Measurements from ENCODE around the gene GIMAP6.
"Not testable (repeated sequence)": the region's sequence is repeated elsewhere in the genome, so short reads cannot be mapped to it uniquely, and the experiment has no call there.

The GIMAP6 gene

GRCh38 chr7:150645259-150646020, 13.3 kb upstream of the GIMAP6 start:
- DNase-seq, result no peak

GRCh38 chr7:150642926-150643325, 10.7 kb upstream of the GIMAP6 start:
- no peak for DNase-seq

GRCh38 chr7:150641854-150642253, 9.7 kb upstream of the GIMAP6 start:
- no peak for DNase-seq

- no peak for DNase-seq
These were observed 1.7 kb upstream of the GIMAP6 start for GRCh38 chr7:150633926-150634325.

GRCh38 chr7:150631084-150631826, 930 bp downstream of the GIMAP6 start:
- DNase-seq, result no peak

GRCh38 chr7:150629347-150629746, 2.8 kb downstream of the GIMAP6 start:
- DNase-seq, result no peak

- DNase-seq, result no peak
These were observed 4.2 kb downstream of the GIMAP6 start for GRCh38 chr7:150627959-150628358.

- no peak for DNase-seq
These were observed 5.5 kb downstream of the GIMAP6 start for GRCh38 chr7:150626696-150627095.

GRCh38 chr7:150621376-150621775, 10.8 kb downstream of the GIMAP6 start:
- DNase-seq, result no peak

GRCh38 chr7:150620617-150621371, 11.4 kb downstream of the GIMAP6 start:
- DNase-seq, result no peak

GRCh38 chr7:150620061-150620460, 12.1 kb downstream of the GIMAP6 start:
- no peak for DNase-seq

GRCh38 chr7:150615221-150615755, 16.9 kb downstream of the GIMAP6 start:
- DNase-seq, result not testable (repeated sequence)

GRCh38 chr7:150614426-150614825, 17.8 kb downstream of the GIMAP6 start:
- DNase-seq, result not testable (repeated sequence)

GRCh38 chr7:150613880-150614279, 18.3 kb downstream of the GIMAP6 start:
- no peak for DNase-seq

- DNase-seq, result no peak
These were observed 19.3 kb downstream of the GIMAP6 start for GRCh38 chr7:150612925-150613324.

- DNase-seq, result no peak
These were observed 22.0 kb downstream of the GIMAP6 start for GRCh38 chr7:150610233-150610632.

- DNase-seq, result not testable (repeated sequence)
These were observed 28.6 kb downstream of the GIMAP6 start for GRCh38 chr7:150603600-150603999.

- no peak for DNase-seq
These were observed 36.8 kb downstream of the GIMAP6 start for GRCh38 chr7:150595361-150595760.

GRCh38 chr7:150594805-150595204, 37.4 kb downstream of the GIMAP6 start:
- DNase-seq, result no peak

GRCh38 chr7:150587551-150587950, 44.6 kb downstream of the GIMAP6 start:
- DNase-seq, result no peak

- DNase-seq, result no peak
These were observed 45.4 kb downstream of the GIMAP6 start for GRCh38 chr7:150586785-150587152.
